GM21717 (cell line): ENCODE results near the gene MAP3K1.

ENCODE experiments used
- ATAC-seq: cut with Tn5 transposase; IDR thresholded peaks from one replicate; pipeline ENCODE4 v1.9.1; 2021; ENCODE audit warnings: mild to moderate bottlenecking, moderate library complexity; ENCODE audit not compliant: unreplicated experiment

The MAP3K1 gene

GRCh38 chr5:56900395-56900794 is 85.0 kb downstream of the MAP3K1 start:
- ATAC-seq, result no peak

GRCh38 chr5:56900858-56901578 is 85.7 kb downstream of the MAP3K1 start:
- no peak for ATAC-seq

GRCh38 chr5:56908942-56909293 is 93.6 kb downstream of the MAP3K1 start:
- peak; percentile 37 for ATAC-seq

GRCh38 chr5:56909294-56910209 is 94.2 kb downstream of the MAP3K1 start, which contains the start of gene SETD9:
Gene SETD9 (plus strand): TSS chr5:56909596. CDS start chr5:56909646, 50 bp downstream.
- peak; percentile 91 for ATAC-seq

GRCh38 chr5:56910210-56910965 is 95.0 kb downstream of the MAP3K1 start:
- peak; percentile 30 for ATAC-seq

- no peak for ATAC-seq
Measured at GRCh38 chr5:56913766-56914165, 98.4 kb downstream of the MAP3K1 start.

- ATAC-seq, result no peak
Measured at GRCh38 chr5:56914678-56915077, 99.3 kb downstream of the MAP3K1 start.

GRCh38 chr5:56917534-56917933 is 102.2 kb downstream of the MAP3K1 start:
- ATAC-seq, result no peak

GRCh38 chr5:56918054-56918453 is 102.7 kb downstream of the MAP3K1 start:
- ATAC-seq, result no peak

- no peak for ATAC-seq
Measured at GRCh38 chr5:56919942-56920662, 104.8 kb downstream of the MAP3K1 start.

- ATAC-seq, result no peak
Measured at GRCh38 chr5:56922922-56923321, 107.6 kb downstream of the MAP3K1 start.

GRCh38 chr5:56934325-56934724 is 119.0 kb downstream of the MAP3K1 start:
- no peak for ATAC-seq

- ATAC-seq, result no peak
Measured at GRCh38 chr5:56938858-56939257, 123.5 kb downstream of the MAP3K1 start.

GRCh38 chr5:56941981-56942380 is 126.6 kb downstream of the MAP3K1 start:
- ATAC-seq, result no peak
